DOHH2 (cell line): Measurements from ENCODE around the gene GALNT2.

Experiments used
- H3F3A ChIP-seq: fragments of 200-600 bp; sonication (generic), shearing (Covaris generic); 2 replicates; pipeline ENCODE4 v1.6.0; 2016; ENCODE audit warnings: antibody characterized with exemption, mild to moderate bottlenecking; ENCODE audit not compliant: control insufficient read depth, insufficient read depth
- H3K27ac ChIP-seq: fragments of 200-600 bp; sonication (generic); 2 replicates; pipeline ENCODE4 v1.5.1; 2014; ENCODE audit warnings: low read depth, mild to moderate bottlenecking, low read length, moderate library complexity
- H3K27me3 ChIP-seq: fragments of 200-600 bp; sonication (generic); 2 replicates; pipeline ENCODE4 v1.6.1; 2014; ENCODE audit warnings: mild to moderate bottlenecking, low read length, mixed read lengths; ENCODE audit not compliant: control insufficient read depth
- H3K36me3 ChIP-seq: fragments of 200-600 bp; sonication (generic); 2 replicates; pipeline ENCODE4 v1.6.1; 2014; ENCODE audit warnings: mild to moderate bottlenecking, low read length, moderate library complexity, mixed read lengths; ENCODE audit not compliant: control insufficient read depth
- H3K4me1 ChIP-seq: fragments of 200-600 bp; sonication (generic); 2 replicates; pipeline ENCODE4 v1.6.1; 2014; ENCODE audit warnings: mild to moderate bottlenecking, low read length, mixed read lengths; ENCODE audit not compliant: control insufficient read depth
- H3K4me2 ChIP-seq: fragments of 200-600 bp; sonication (generic); 2 replicates; pipeline ENCODE4 v1.6.0; 2014; ENCODE audit warnings: mild to moderate bottlenecking, low read length, moderate library complexity
- H3K4me3 ChIP-seq: fragments of 200-600 bp; sonication (generic); 2 replicates; pipeline ENCODE4 v1.5.1; 2014; ENCODE audit warnings: mild to moderate bottlenecking, low read length, mixed read lengths
- H3K79me2 ChIP-seq: fragments of 200-600 bp; sonication (generic); 2 replicates; pipeline ENCODE4 v1.6.1; 2014; ENCODE audit warnings: mild to moderate bottlenecking, low read length, mixed read lengths; ENCODE audit not compliant: control insufficient read depth
- H3K9me2 ChIP-seq: fragments of 200-600 bp; sonication (generic); replicated peaks from 2 replicates; pipeline ENCODE4 v1.6.1; 2014; ENCODE audit warnings: mild to moderate bottlenecking, low read length, mixed read lengths; ENCODE audit not compliant: control insufficient read depth
- H3K9me3 ChIP-seq: fragments of 200-600 bp; sonication (generic); 2 replicates; pipeline ENCODE4 v1.6.1; 2014; ENCODE audit warnings: antibody characterized with exemption, low read length, mixed read lengths; ENCODE audit not compliant: control insufficient read depth, insufficient read depth
- H4K20me1 ChIP-seq: fragments of 200-600 bp; sonication (generic); 2 replicates; pipeline ENCODE4 v1.6.0; 2014; ENCODE audit warnings: low read depth, mild to moderate bottlenecking, antibody characterized with exemption, low read length, moderate library complexity; ENCODE audit not compliant: control insufficient read depth, insufficient read depth
- EZH2phosphoT487 ChIP-seq: fragments of 200-600 bp; sonication (generic); IDR thresholded peaks from 2 replicates; pipeline ENCODE4 v1.6.1; 2017; ENCODE audit warnings: borderline replicate concordance, mild to moderate bottlenecking, antibody characterized with exemption, low read length, moderate library complexity, mixed read lengths
- TF ChIP-seq, protein P1 (sequence below): fragments of 200-600 bp; sonication (generic); IDR thresholded peaks from one replicate; pipeline ENCODE4 v1.5.1; 2014; ENCODE audit warnings: antibody characterized with exemption, mild to moderate bottlenecking, low read depth, low read length; ENCODE audit not compliant: poor library complexity, severe bottlenecking

The GALNT2 gene

DNA sequence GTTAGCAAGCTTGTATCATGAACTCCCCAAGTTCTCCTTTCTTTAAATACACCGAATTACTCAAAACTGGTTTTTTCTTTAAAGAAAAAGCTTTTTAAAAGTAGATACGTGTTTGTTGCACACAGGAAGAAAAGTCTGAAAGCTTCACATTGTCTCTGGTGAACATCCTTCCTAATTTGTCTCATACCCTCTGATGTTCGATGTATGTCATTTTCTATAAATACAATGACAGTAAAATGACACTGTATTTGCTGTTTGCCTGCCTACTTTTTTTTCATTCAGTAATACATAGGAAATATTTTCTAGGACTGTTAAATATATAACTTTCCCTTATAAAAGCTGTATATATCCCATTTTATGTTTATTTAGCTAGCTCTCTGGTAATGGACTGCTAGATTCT lies 153.9 kb downstream of the GALNT2 start:
- no peaks in the 10 kb centered on the region for H3K27me3 ChIP-seq
- TF ChIP-seq, protein P1, sequence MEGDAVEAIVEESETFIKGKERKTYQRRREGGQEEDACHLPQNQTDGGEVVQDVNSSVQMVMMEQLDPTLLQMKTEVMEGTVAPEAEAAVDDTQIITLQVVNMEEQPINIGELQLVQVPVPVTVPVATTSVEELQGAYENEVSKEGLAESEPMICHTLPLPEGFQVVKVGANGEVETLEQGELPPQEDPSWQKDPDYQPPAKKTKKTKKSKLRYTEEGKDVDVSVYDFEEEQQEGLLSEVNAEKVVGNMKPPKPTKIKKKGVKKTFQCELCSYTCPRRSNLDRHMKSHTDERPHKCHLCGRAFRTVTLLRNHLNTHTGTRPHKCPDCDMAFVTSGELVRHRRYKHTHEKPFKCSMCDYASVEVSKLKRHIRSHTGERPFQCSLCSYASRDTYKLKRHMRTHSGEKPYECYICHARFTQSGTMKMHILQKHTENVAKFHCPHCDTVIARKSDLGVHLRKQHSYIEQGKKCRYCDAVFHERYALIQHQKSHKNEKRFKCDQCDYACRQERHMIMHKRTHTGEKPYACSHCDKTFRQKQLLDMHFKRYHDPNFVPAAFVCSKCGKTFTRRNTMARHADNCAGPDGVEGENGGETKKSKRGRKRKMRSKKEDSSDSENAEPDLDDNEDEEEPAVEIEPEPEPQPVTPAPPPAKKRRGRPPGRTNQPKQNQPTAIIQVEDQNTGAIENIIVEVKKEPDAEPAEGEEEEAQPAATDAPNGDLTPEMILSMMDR, result no peak
- no peak for TF ChIP-seq EZH2phosphoT487
- no peaks in the 10 kb centered on the region for H3F3A ChIP-seq
- no peaks in the 10 kb centered on the region for H3K36me3 ChIP-seq
- no peaks in the 10 kb centered on the region for H3K9me3 ChIP-seq
- H4K20me1 ChIP-seq, result 0 out of 2 replicates have a peak, but pooled peaks cover 4% of the 10 kb centered on the region
- H3K27ac ChIP-seq, result no peak overlapping the region
- H3K9me2 ChIP-seq, result no peaks in the 10 kb centered on the region
- H3K79me2 ChIP-seq, result peaks cover 2% of the 10 kb centered on the region; the same call in 1 of the 2 replicates
- H3K4me3 ChIP-seq, result no peak overlapping the region
- H3K4me1 ChIP-seq, result peaks cover 11% of the 10 kb centered on the region
- H3K4me2 ChIP-seq, result no peak overlapping the region

DNA sequence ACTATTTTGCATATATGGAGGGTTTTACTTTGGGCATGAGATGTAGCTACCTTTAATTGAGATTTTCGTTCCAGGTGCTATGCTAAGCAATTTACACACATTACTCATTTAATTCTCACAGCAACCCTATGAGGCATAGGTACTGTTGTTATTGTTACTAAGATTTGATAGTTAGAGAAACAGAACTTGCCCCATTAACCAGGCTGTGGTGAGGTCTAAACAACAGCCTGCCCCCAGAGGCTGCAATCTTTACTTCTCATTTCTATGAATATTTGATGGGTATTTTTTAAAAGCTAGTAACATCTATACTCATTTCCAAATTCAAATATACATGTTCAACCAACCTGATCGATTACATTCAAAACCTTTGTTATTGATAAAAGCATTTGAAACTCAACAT lies 155.6 kb downstream of the GALNT2 start:
- no peaks in the 10 kb centered on the region for H3K79me2 ChIP-seq
- H3K9me3 ChIP-seq, result no peaks in the 10 kb centered on the region
- H3F3A ChIP-seq, result no peaks in the 10 kb centered on the region
- 0 out of 2 replicates have a peak, but pooled peaks cover 4% of the 10 kb centered on the region for H4K20me1 ChIP-seq
- no peaks in the 10 kb centered on the region for H3K9me2 ChIP-seq
- H3K27ac ChIP-seq, result no peak overlapping the region
- no peaks in the 10 kb centered on the region for H3K27me3 ChIP-seq
- H3K4me2 ChIP-seq, result no peak overlapping the region
- no peaks in the 10 kb centered on the region for H3K36me3 ChIP-seq
- no peak overlapping the region for H3K4me3 ChIP-seq
- TF ChIP-seq EZH2phosphoT487, result no peak
- peaks cover 11% of the 10 kb centered on the region for H3K4me1 ChIP-seq

DNA sequence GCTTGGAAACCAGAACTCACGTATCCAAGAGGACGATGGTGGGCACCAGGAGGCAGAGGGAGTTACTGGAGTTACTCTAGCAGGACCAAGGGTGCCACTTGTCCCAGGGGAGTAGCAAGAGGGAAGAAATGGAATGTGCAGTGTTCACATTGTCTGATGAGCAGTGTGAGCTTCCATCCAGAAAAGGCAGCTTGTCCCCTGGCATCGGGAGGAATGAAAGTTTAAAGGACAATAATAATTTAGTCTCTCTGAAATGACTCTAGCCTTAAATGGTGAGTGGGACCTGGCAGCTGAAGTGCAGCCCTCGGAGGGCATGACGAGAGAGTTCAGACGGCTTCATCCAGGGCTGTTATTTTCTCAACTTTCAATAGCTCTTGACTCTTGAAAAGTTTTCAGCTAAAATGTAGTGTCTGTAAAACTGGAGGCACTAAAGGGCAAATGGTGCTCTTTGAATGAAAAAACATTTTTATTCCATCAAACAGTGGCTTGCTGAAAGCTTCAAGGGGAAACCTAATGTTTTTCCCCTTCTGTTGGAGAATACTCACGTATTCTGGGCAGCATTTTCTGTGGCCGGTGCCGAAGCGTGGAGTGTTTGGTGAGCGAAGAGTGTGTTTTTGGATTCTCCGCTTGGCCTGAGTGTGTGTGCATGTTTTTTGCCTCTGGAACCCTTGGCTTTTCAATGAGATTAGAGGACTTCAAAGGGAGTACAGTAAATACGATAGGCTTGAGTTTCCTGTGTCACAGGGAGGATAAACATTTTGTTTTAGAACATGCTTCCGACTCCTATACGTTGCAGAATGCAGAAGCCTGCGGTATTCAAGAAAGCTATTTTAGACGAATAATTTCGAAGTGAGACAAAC lies 157.3 kb downstream of the GALNT2 start:
- H3K9me3 ChIP-seq, result no peaks in the 10 kb centered on the region
- no peaks in the 10 kb centered on the region for H3K9me2 ChIP-seq
- H3K27me3 ChIP-seq, result no peaks in the 10 kb centered on the region
- H3K27ac ChIP-seq, result no peak overlapping the region
- 0 out of 2 replicates have a peak, but pooled peaks cover 4% of the 10 kb centered on the region for H4K20me1 ChIP-seq
- no peak overlapping the region for H3K4me2 ChIP-seq
- H3K36me3 ChIP-seq, result no peaks in the 10 kb centered on the region
- no peak overlapping the region for H3K4me3 ChIP-seq
- peaks cover 15% of the 10 kb centered on the region for H3K4me1 ChIP-seq
- no peaks in the 10 kb centered on the region for H3K79me2 ChIP-seq
- H3F3A ChIP-seq, result no peaks in the 10 kb centered on the region
- no peak for TF ChIP-seq EZH2phosphoT487
- TF ChIP-seq, protein P1, result no peak
